Globus pallidus (tissue), 1 donor: Measurements from ENCODE around the gene CHAF1A.

Experiments
- DNase-seq: peaks from one replicate; pipeline ENCODE4 v3.0.0-alpha.2; 2015; ENCODE audit warnings: low spot score

The CHAF1A gene

DNA sequence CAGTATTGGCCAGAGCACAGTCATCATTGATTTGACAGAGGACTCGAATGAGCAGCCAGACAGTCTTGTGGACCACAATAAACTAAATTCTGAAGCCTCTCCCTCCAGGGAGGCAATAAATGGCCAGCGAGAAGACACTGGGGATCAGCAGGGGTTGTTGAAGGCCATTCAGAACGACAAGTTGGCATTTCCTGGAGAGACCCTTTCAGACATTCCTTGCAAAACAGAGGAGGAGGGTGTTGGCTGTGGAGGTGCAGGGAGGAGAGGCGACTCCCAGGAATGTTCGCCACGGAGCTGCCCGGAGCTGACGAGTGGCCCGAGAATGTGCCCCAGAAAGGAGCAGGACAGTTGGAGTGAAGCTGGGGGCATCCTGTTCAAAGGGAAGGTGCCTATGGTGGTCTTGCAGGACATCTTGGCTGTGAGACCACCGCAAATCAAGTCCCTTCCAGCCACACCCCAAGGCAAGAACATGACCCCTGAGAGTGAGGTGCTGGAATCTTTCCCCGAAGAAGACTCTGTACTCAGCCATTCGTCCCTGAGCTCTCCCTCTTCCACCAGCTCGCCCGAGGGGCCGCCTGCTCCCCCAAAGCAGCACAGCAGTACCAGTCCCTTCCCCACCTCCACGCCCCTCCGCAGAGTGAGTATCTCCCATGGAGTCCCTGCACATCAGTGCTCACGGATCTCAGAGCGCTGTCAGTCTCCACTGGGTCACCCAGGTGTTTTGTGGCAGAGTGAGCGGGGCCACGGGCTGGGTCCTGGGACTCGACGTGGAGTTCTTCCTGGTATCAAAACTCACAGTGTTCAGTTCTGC is 6.9 kb downstream of the CHAF1A start:
- DNase-seq = no peak

DNA sequence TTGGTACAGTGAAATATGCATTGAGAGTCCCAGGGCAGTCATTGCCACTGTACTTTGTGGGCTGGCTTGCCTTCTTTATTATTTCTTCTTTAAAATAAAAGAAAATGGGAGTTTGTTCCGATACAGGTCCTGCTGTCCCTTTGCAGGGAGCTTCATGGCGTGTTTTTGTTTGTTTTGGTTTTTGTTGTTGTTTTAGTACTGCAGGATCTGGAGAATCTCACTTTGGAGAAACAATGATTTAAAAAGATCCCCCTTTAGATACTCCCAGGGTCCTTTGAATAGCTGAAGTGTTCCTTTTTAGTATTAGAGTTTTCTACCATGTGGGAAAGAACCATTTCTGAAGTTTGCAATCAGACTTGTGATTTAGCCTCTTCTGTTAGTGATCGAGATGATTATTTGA is 11.1 kb downstream of the CHAF1A start:
- DNase-seq = no peak

- DNase-seq = no peak
Measured at GRCh38 chr19:4414144-4414799, 11.8 kb downstream of the CHAF1A start.

DNA sequence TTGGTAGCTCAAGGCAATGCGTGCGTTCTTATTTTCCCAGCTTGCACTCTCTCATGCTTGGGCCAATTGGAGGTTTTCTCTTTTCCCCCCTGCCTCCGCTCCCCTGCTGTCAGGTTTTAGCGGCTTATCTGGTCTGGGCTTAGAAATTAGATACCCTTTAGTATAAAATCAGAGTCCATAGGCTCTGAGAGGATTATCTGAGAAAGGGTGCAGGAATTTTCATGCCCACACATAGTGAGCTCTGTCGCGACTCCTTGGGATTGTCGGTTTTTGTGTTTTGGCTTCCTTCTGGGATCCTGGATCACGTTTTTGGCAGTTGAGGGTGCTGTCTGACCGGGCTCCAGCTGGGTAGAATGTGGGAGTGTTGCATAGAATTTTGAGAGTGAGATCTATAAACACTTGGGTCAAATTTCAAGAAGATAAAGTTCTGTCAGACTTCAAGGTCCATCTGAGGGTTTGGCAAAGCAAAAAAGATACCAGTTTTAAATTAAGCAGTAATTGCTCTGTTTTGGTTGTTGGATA is 12.4 kb downstream of the CHAF1A start:
- no peak for DNase-seq

DNA sequence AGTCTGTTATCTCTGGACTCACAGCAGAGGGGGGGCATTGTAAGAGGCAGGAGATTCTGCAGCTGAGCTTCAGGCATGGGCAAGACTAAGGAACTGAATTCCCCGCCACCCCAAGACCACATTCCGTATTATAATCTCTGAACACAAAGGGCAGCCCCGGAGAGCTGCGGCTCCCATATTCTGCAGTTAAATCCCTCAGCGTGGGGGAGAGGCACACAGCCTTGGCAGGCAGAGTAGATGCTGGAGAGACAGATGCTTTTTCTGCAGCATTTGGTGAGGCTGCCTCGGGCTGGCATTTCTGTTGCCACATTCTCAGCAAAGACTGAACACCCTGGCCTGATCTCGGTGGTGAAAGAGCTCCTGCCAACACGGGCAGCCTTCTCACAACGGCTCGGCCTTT is 12.9 kb downstream of the CHAF1A start:
- DNase-seq = no peak

DNA sequence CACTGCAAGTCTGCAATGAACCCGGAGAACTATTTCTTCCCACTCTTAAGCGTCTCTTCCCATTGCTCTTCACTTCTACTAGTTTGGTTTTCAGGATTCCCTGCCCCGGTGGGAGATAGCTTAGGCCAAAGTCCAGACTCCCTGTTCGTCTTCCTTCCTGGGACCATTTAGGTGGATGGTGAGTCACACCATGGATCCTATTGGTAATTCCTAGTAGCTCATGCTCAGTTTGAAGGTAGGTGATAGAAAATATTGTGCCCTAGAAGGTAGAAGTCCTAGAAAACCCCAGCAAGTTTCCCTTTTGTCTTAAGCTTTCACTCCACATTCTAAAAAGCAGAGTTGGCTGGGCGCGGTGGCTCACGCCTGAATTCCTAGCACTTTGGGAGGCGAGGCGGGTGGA is 13.8 kb downstream of the CHAF1A start:
- DNase-seq = no peak

- DNase-seq = no peak
Measured at GRCh38 chr19:4423416-4424126, 21.1 kb downstream of the CHAF1A start.

DNA sequence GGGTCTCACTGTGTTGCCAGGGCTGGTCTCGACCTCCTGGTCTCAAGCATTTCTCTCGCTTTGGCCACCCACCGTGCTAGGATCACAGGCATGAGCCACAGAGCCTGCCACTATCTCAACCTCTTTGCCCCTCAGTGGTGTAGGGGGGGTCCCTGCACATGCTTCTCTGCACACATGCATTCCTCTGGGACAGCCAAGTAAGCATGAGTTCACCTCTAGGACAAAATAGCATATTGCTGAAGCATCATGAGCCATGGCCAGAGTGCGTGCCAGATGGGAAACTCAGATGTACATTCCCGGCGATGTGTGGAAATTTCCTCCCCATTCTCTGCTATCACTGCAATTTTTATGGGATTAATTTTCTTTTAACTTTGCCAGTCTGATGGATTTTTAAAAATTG is 23.1 kb downstream of the CHAF1A start:
- no peak for DNase-seq

DNA sequence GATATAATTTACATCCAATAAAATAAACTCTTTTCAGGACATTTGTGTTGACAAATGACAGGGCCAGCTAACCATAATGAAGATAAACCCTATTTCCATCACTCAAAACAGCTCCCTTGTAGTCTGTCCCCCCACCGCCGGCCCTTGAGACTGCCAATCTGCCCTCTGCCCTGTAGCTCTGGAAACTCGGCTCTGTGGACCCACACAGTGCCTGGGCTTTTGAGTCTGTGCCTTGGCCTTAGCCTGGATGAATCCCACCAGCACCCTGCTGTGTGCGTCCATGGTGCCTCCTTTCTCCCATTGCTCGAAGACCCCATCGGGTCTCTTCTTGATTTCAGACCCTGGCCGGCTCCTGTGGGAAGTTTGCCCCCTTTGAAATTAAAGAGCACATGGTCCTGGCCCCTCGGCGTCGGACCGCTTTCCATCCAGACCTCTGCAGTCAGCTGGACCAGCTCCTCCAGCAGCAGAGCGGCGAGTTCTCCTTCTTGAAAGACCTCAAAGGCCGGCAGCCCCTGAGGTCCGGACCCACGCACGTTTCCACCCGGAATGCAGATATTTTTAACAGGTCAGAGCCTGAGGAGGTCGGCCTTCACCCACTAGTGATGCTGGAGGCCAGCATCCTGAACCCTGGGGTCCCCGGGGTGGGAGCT is 26.0 kb downstream of the CHAF1A start:
- DNase-seq = no peak

- DNase-seq = no peak
Measured at GRCh38 chr19:4429256-4429655, 26.8 kb downstream of the CHAF1A start.

DNA sequence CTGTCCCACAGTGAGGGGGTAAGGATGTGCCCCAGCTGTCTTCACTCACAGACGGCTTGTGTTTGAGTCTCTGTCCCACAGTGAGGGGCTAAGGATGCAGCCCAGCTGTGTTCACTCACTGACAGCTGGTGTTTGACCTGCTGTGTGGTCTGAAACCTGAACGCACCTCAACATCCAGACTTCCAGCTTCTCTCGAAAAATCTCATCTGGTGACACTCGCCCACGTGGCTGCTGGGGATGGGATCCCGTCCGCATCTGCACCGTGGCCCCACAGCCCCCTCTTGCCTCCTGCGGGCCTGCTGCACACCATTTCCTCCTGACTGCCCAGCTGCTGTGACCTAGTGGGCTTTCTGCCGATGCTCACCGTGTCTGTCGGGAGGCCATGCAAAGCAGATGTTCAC is 27.3 kb downstream of the CHAF1A start:
- DNase-seq = no peak

DNA sequence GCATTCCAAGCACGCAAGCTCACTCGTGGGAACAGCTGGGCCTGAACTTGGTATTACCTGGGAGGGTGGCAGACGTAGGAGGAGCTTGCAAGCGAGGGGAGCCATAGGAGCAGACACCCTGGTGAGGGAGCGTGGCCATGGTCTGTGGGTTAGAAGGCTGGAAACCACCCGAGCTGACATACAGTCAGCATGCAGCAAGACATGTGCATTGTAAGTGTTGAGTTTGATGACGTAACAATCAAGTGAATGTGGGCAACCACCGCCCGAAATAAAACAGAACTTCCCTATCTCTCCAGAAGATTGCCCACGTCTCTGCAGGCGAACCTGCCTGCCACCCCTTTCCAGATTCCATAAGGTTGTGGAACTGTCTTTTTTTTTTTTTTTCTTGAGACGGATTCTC is 28.3 kb downstream of the CHAF1A start:
- DNase-seq = peak; percentile 65

DNA sequence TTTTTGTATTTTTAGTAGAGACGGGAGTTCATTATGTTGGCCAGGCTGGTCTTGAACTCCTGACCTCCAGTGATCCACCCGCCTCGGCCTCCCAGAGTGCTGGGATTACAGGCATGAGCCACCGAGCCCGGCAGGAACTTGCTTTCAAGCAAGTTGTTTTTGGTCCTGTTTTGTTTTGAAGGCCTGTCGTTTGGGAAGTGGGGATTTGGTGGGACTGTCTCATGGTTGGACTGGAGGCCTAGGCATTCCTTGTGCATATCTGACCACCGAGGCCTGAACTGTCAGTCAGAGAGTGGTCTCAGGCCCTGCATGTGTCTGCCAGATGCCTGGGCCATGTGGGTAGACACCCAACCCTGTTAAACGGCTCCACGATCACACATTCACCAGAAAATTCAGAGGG is 28.9 kb downstream of the CHAF1A start:
- no peak for DNase-seq

DNA sequence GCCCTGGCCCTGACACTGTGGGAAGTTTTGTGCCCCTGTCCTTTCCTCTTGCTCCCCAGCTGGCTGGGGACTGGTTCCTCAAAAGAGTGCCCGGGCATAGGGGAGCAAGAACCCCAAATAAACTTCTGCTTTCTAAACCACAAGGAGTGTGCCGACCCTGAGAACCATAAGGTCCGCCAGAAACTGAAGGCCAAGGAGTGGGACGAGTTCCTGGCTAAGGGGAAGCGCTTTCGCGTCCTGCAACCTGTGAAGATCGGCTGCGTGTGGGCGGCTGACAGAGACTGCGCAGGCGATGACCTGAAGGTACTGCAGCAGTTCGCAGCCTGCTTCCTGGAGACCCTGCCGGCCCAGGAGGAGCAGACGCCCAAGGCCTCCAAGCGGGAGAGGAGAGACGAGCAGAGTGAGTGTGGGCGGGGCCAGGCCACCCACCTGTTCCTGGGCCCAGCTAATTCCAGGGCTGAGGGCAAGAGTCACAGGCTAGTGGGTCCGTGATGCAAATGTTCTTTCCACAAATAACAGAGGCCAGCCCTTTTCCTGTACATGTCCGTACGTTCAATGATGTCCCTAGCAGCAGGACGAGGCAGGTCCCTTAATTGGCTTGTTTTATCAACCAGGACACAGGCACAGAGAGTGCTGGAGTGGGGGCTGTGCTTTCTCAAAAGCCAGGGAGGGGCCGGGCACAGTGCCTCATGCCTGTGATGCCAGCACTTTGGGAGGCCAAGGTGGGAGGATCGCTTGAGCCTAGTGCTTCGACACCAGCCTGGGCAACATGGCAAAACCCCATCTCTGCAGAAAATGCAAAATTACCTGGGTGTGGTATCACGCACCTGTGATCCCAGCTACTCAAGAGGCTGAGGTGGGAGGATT is 29.6 kb downstream of the CHAF1A start:
- peak; percentile 54 for DNase-seq

GRCh38 chr19:4432918-4433506 is 30.6 kb downstream of the CHAF1A start:
- DNase-seq = no peak

DNA sequence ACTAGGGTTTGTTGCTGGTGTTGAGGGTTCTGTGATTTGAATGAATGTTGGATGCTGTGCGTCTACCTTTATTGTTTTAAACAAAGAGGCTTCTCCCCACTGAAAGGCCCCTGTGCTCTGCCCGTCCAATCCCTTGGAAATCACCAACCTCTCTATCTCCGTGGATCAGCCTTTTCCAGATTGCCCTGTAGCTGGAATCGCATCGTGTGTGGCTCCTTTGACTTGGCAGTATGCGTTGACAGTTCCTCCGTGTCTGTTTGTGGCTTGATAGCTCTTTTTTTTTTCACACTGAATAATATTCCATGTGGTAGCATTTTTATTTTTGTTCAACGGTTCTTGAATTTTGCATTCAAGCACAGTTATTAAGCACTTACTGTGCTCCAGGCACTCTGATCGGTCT is 32.0 kb downstream of the CHAF1A start:
- DNase-seq = no peak

DNA sequence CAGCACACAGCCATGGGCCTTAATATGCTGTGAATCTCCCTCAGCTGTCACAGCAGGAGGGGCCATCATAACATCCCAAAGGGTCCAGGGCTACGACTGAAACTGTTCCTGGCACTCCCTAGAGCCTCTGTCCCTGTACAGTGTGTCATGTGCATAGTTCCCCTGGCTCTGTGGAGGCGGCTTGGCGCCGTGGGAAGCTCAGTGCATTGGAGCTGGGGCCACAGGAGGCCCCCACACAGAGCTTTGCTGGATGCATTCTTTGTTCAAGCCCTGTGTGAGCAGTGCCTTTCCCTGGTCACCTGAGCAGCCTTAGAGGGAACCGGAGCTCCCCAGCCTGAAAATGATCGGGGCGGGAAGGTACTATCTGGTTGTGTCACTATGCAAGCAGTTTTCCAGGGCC is 33.8 kb downstream of the CHAF1A start:
- DNase-seq = no peak

GRCh38 chr19:4437103-4437502 is 34.7 kb downstream of the CHAF1A start:
- DNase-seq = no peak

- no peak for DNase-seq
Measured at GRCh38 chr19:4439243-4439642, 36.8 kb downstream of the CHAF1A start.

- no peak for DNase-seq
Measured at GRCh38 chr19:4441994-4442818, 39.8 kb downstream of the CHAF1A start.
